Measurements from ENCODE around the gene RELT.

RELT gene

GRCh38 chr11:73348838-73349237 is 27.4 kb upstream of the RELT start:
- DNase-seq: no peak

GRCh38 chr11:73349633-73350032 is 26.6 kb upstream of the RELT start:
- DNase-seq: no peak

- DNase-seq: peak in 1 of 2 experiments; percentile 40
Observed at GRCh38 chr11:73350908-73351636, 25.1 kb upstream of the RELT start.

- no peak for DNase-seq
Observed at GRCh38 chr11:73353422-73353821, 22.8 kb upstream of the RELT start.

- DNase-seq: no peak
Observed at GRCh38 chr11:73355109-73355508, 21.1 kb upstream of the RELT start.

- DNase-seq: no peak
Observed at GRCh38 chr11:73356979-73357860, 19.0 kb upstream of the RELT start.

GRCh38 chr11:73358071-73358470 is 18.1 kb upstream of the RELT start:
- DNase-seq: no peak

GRCh38 chr11:73359341-73359740 is 16.9 kb upstream of the RELT start:
- no peak for DNase-seq

GRCh38 chr11:73359930-73360742 is 16.1 kb upstream of the RELT start:
- no peak for DNase-seq

GRCh38 chr11:73360743-73361369 is 15.3 kb upstream of the RELT start:
- no peak for DNase-seq

GRCh38 chr11:73361953-73362776 is 14.0 kb upstream of the RELT start:
- DNase-seq: no peak

- no peak for DNase-seq
Observed at GRCh38 chr11:73363147-73363546, 13.1 kb upstream of the RELT start.

- no peak for DNase-seq
Observed at GRCh38 chr11:73365352-73366264, 10.6 kb upstream of the RELT start.

- DNase-seq: no peak
Observed at GRCh38 chr11:73366265-73366610, 10.0 kb upstream of the RELT start.

- no peak for DNase-seq
Observed at GRCh38 chr11:73366953-73367352, 9.2 kb upstream of the RELT start.

GRCh38 chr11:73367482-73368024 is 8.6 kb upstream of the RELT start:
- DNase-seq: no peak

GRCh38 chr11:73372375-73372993 is 3.7 kb upstream of the RELT start:
- DNase-seq: no peak

- no peak for DNase-seq
Observed at GRCh38 chr11:73374151-73374550, 2.0 kb upstream of the RELT start.

- peak in 1 of 2 experiments; percentile 56 for DNase-seq
Observed at GRCh38 chr11:73375830-73376159, 404 bp upstream of the RELT start.

Data from cerebellar nuclear complex (tissue), 1 donor.